SKM-1 treated with dmso at 0.1 percent for 144 hours (cell line): ENCODE results near the gene IPP.
A peak's percentile ranks its signal among the peaks of the same experiment; 100 is the strongest.
"Not testable (repeated sequence)": the region's sequence is repeated elsewhere in the genome, so short reads cannot be mapped to it uniquely, and the experiment has no call there.

Experiments used
- DNase-seq: peaks from one replicate; lab custom pipeline; 2025; ENCODE audit not compliant: unreplicated experiment; lab: John Stamatoyannopoulos, UW

Gene IPP

GRCh38 chr1:45746922-45747321 is 3.5 kb downstream of the IPP start:
- DNase-seq, result no peak

GRCh38 chr1:45739641-45740156 is 10.8 kb downstream of the IPP start:
- not testable (repeated sequence) for DNase-seq

GRCh38 chr1:45739137-45739536 is 11.3 kb downstream of the IPP start:
- no peak for DNase-seq

- DNase-seq, result no peak
Observed at GRCh38 chr1:45730780-45731319, 19.6 kb downstream of the IPP start.

- no peak for DNase-seq
Observed at GRCh38 chr1:45730075-45730779, 20.2 kb downstream of the IPP start.

GRCh38 chr1:45726007-45726406 is 24.4 kb downstream of the IPP start:
- not testable (repeated sequence) for DNase-seq

GRCh38 chr1:45723248-45723930 is 27.1 kb downstream of the IPP start:
- no peak for DNase-seq

- DNase-seq, result peak; percentile 58
Observed at GRCh38 chr1:45722809-45723208, 27.6 kb downstream of the IPP start.

- no peak for DNase-seq
Observed at GRCh38 chr1:45721207-45721606, 29.2 kb downstream of the IPP start.

GRCh38 chr1:45718289-45718688 is 32.2 kb downstream of the IPP start:
- DNase-seq, result no peak

- DNase-seq, result not testable (repeated sequence)
Observed at GRCh38 chr1:45717386-45717785, 33.1 kb downstream of the IPP start.

- no peak for DNase-seq
Observed at GRCh38 chr1:45716700-45717099, 33.8 kb downstream of the IPP start.

- DNase-seq, result no peak
Observed at GRCh38 chr1:45713711-45714110, 36.7 kb downstream of the IPP start.

GRCh38 chr1:45704637-45705036 is 45.8 kb downstream of the IPP start:
- DNase-seq, result no peak

- no peak for DNase-seq
Observed at GRCh38 chr1:45694823-45695222, 55.6 kb downstream of the IPP start.

GRCh38 chr1:45693811-45694210 is 56.6 kb downstream of the IPP start:
- DNase-seq, result not testable (repeated sequence)

GRCh38 chr1:45687754-45688740 is 62.4 kb downstream of the IPP start, which contains the start of gene TMEM69:
Gene TMEM69 (plus strand): TSS chr1:45688181. CDS start chr1:45691069, 2,888 bp downstream.
- peak; percentile 76 for DNase-seq

- DNase-seq, result peak; percentile 98
Observed at GRCh38 chr1:45687014-45687753, 63.3 kb downstream of the IPP start.

- peak; percentile 96 for DNase-seq
Observed at GRCh38 chr1:45686288-45687013, 64.0 kb downstream of the IPP start, which contains the start of gene GPBP1L1. Gene GPBP1L1 (minus strand): TSS chr1:45686533. CDS start chr1:45659087, 27,446 bp downstream.

GRCh38 chr1:45686015-45686287 is 64.5 kb downstream of the IPP start:
- peak; percentile 39 for DNase-seq
